Loucy (cell line): ENCODE data around the gene REEP6.
"Not testable (repeated sequence)": the region's sequence is repeated elsewhere in the genome, so short reads cannot be mapped to it uniquely, and the experiment has no call there.

ENCODE experiments used
- H2AFZ ChIP-seq: fragments of 200-600 bp; sonication (generic); 2 replicates; pipeline ENCODE4 v1.6.0; 2016; ENCODE audit warnings: antibody characterized with exemption, mild to moderate bottlenecking, low read length, moderate library complexity
- H3F3A ChIP-seq: fragments of 200-600 bp; 2 replicates; pipeline ENCODE4 v1.6.0; 2016; ENCODE audit warnings: antibody characterized with exemption, low read depth, mild to moderate bottlenecking
- H3K27me3 ChIP-seq: fragments of 200-600 bp; sonication (generic); 2 replicates; pipeline ENCODE4 v1.6.1; 2014; ENCODE audit warnings: low read length, mild to moderate bottlenecking; ENCODE audit not compliant: insufficient read depth, poor library complexity, severe bottlenecking
- H3K36me3 ChIP-seq: fragments of 200-600 bp; sonication (generic); 2 replicates; pipeline ENCODE4 v1.6.1; 2016; ENCODE audit warnings: low read length; ENCODE audit not compliant: insufficient read depth
- H3K4me1 ChIP-seq: fragments of 200-600 bp; sonication (generic); 2 replicates; pipeline ENCODE4 v1.5.1; 2014; ENCODE audit warnings: low read length, mild to moderate bottlenecking; ENCODE audit not compliant: insufficient read depth, poor library complexity, severe bottlenecking
- H3K4me2 ChIP-seq: fragments of 200-600 bp; sonication (generic); 2 replicates; pipeline ENCODE4 v1.6.0; 2014; ENCODE audit warnings: antibody characterized with exemption, low read length, low read depth, mild to moderate bottlenecking; ENCODE audit not compliant: poor library complexity, severe bottlenecking
- H3K4me3 ChIP-seq: fragments of 200-600 bp; sonication (generic); 2 replicates; pipeline ENCODE4 v1.5.1; 2014; ENCODE audit warnings: low read length, mild to moderate bottlenecking, mixed read lengths; ENCODE audit not compliant: poor library complexity, severe bottlenecking
- H3K79me2 ChIP-seq: fragments of 200-600 bp; sonication (generic); 2 replicates; pipeline ENCODE4 v1.6.1; 2014; ENCODE audit warnings: low read length; ENCODE audit not compliant: insufficient read depth
- H3K9ac ChIP-seq: fragments of 200-600 bp; sonication (generic); 2 replicates; pipeline ENCODE4 v1.6.0; 2014; ENCODE audit warnings: mild to moderate bottlenecking, low read depth, low read length, moderate library complexity; ENCODE audit not compliant: poor library complexity, severe bottlenecking
- H3K9me2 ChIP-seq: fragments of 200-600 bp; sonication (generic); replicated peaks from 2 replicates; pipeline ENCODE4 v1.6.1; 2016; ENCODE audit warnings: low read depth, low read length, mixed read lengths
- H3K9me3 ChIP-seq: fragments of 200-600 bp; sonication (generic); 2 replicates; pipeline ENCODE4 v1.6.1; 2014; ENCODE audit warnings: mild to moderate bottlenecking, antibody characterized with exemption, low read length, low read depth; ENCODE audit not compliant: insufficient read depth
- H4K20me1 ChIP-seq: fragments of 200-600 bp; sonication (generic); 2 replicates; pipeline ENCODE4 v1.6.0; 2014; ENCODE audit warnings: antibody characterized with exemption, low read length, mild to moderate bottlenecking; ENCODE audit not compliant: insufficient read depth, poor library complexity, severe bottlenecking
- EZH2phosphoT487 ChIP-seq: fragments of 200-600 bp; IDR thresholded peaks from 2 replicates; pipeline ENCODE4 v1.6.1; 2018; ENCODE audit warnings: antibody characterized with exemption, mild to moderate bottlenecking, moderate library complexity, borderline replicate concordance
- TF ChIP-seq, protein P1 (sequence below): fragments of 200-600 bp; sonication (generic); conservative IDR thresholded peaks from 2 replicates; pipeline ENCODE4 v1.5.1; 2014; ENCODE audit warnings: mild to moderate bottlenecking, antibody characterized with exemption, low read length

Gene REEP6

GRCh38 chr19:1518471-1518870, 27.5 kb downstream of the REEP6 start:
- H3K4me3 ChIP-seq = no peak overlapping the region

DNA sequence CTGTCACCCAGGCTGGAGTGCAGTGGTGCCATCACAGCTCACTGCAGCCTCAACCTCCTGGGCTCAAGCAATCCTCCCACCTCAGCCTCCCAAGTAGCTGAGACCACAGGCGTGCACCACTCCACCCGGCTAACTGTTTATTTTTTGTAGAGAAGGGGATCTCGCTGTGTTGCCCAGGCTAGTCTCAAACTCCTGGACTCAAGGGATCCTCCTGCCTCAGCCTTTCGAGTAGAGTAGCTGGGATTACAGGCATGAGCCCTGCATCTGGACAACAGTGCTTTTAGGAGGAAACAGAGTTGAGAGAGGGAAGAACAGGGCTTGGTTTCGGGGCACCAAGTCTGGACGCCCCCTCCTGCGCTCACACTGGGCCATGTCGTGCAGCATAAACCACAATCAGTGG, 28.8 kb downstream of the REEP6 start:
- not testable (repeated sequence) for H3K4me3 ChIP-seq, H3K36me3 ChIP-seq, H3K79me2 ChIP-seq, H2AFZ ChIP-seq, H3K27me3 ChIP-seq, H3K4me2 ChIP-seq, H3K9me2 ChIP-seq, H4K20me1 ChIP-seq, H3K9me3 ChIP-seq, H3K9ac ChIP-seq, H3F3A ChIP-seq, H3K4me1 ChIP-seq

More at GRCh38 chr19:1518471-1518870, 27.5 kb downstream of the REEP6 start:
- Histone ChIP-seq H4K20me1 (no peaks in the 10 kb centered on the region), H3F3A (no peaks in the 10 kb centered on the region), H3K9ac (no peak overlapping the region), H3K4me2 (no peak overlapping the region), H3K36me3 (no peaks in the 10 kb centered on the region), H3K79me2 (no peaks in the 10 kb centered on the region), H3K4me1 (no peaks in the 10 kb centered on the region), H3K27me3 (no peaks in the 10 kb centered on the region), H3K9me2 (no peaks in the 10 kb centered on the region), H2AFZ (no peak overlapping the region), H3K9me3 (no peaks in the 10 kb centered on the region)
- TF ChIP-seq, protein P1, sequence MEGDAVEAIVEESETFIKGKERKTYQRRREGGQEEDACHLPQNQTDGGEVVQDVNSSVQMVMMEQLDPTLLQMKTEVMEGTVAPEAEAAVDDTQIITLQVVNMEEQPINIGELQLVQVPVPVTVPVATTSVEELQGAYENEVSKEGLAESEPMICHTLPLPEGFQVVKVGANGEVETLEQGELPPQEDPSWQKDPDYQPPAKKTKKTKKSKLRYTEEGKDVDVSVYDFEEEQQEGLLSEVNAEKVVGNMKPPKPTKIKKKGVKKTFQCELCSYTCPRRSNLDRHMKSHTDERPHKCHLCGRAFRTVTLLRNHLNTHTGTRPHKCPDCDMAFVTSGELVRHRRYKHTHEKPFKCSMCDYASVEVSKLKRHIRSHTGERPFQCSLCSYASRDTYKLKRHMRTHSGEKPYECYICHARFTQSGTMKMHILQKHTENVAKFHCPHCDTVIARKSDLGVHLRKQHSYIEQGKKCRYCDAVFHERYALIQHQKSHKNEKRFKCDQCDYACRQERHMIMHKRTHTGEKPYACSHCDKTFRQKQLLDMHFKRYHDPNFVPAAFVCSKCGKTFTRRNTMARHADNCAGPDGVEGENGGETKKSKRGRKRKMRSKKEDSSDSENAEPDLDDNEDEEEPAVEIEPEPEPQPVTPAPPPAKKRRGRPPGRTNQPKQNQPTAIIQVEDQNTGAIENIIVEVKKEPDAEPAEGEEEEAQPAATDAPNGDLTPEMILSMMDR = no peak
- no peak for TF ChIP-seq EZH2phosphoT487

GRCh38 chr19:1520203-1520780, 29.3 kb downstream of the REEP6 start:
- TF ChIP-seq, protein P1 = no peak
- no peak for TF ChIP-seq EZH2phosphoT487
- Histone ChIP-seq H3F3A (no peaks in the 10 kb centered on the region), H3K9me2 (no peaks in the 10 kb centered on the region), H3K9me3 (no peaks in the 10 kb centered on the region), H3K36me3 (no peaks in the 10 kb centered on the region), H4K20me1 (no peaks in the 10 kb centered on the region), H3K4me3 (no peak overlapping the region), H3K9ac (no peak overlapping the region), H2AFZ (no peak overlapping the region), H3K27me3 (no peaks in the 10 kb centered on the region), H3K79me2 (no peaks in the 10 kb centered on the region), H3K4me2 (no peak overlapping the region), H3K4me1 (no peaks in the 10 kb centered on the region)

DNA sequence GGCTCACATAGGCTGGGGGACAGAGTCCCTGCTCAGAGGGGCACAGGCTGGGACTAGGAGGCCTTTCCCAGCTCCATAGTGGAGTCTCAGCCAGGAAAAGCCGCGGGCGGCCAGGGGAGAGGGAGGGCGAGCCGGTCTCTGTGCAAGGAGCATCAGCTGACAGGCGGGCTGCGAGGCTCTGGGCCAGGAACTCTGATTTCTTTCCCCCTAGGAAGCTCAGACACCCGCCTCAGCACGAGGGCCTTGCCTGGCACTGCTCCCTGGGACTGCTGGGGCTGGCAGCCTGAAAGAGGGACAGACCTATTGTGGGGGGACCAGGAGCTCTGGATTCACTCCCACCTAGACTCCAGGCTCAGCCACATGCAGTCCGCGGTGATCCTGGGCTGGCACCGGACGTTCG, 30.7 kb downstream of the REEP6 start:
- H3K9ac ChIP-seq = no peak overlapping the region

More for the DNA sequence above, 30.7 kb downstream of the REEP6 start:
- TF ChIP-seq, protein P1 = no peak
- TF ChIP-seq EZH2phosphoT487 = no peak
- no peaks in the 10 kb centered on the region for H3K36me3 ChIP-seq
- H3K4me1 ChIP-seq = no peaks in the 10 kb centered on the region
- no peaks in the 10 kb centered on the region for H3K9me2 ChIP-seq
- no peak overlapping the region for H3K4me2 ChIP-seq
- no peak overlapping the region for H2AFZ ChIP-seq
- no peaks in the 10 kb centered on the region for H4K20me1 ChIP-seq
- H3K9me3 ChIP-seq = no peaks in the 10 kb centered on the region
- H3K4me3 ChIP-seq = no peak overlapping the region
- no peaks in the 10 kb centered on the region for H3K27me3 ChIP-seq
- no peaks in the 10 kb centered on the region for H3K79me2 ChIP-seq
- H3F3A ChIP-seq = no peaks in the 10 kb centered on the region
